K562 (cell line): ENCODE data around the gene ENTPD5. TPM values are rescaled to one million over a fixed set of nuclear protein-coding genes. Genes with fewer than 3 reads are reported as not detected.
A peak's percentile ranks its signal among the peaks of the same experiment; 100 is the strongest.

Experiments used
- DPF2 ChIP-seq: fragments of 450-650 bp; IDR thresholded peaks from 2 replicates; pipeline ENCODE4 v1.6.1; 2016
- HDAC8 ChIP-seq: fragments of 450-650 bp; IDR thresholded peaks from 2 replicates; pipeline ENCODE4 v1.6.1; 2016; ENCODE audit warnings: mild to moderate bottlenecking, missing genetic modification characterization, moderate library complexity, missing compliant biosample characterization
- JUND ChIP-seq, 2 experiments: IDR thresholded peaks; 2 replicates in 1 of 2; 3 replicates in 1 of 2; pipeline ENCODE4 v1.6.1; 2011; ENCODE audit warnings: borderline replicate concordance in 2 of 2, low read depth in 2 of 2, low read length in 2 of 2, improper control_type of control experiment in 1 of 2, missing biosample characterization in 1 of 2, missing genetic modification characterization in 1 of 2, missing genetic modification reagents in 1 of 2
- L3MBTL2 ChIP-seq: fragments of 450-650 bp; IDR thresholded peaks from 2 replicates; pipeline ENCODE4 v1.6.1; 2016; ENCODE audit warnings: mild to moderate bottlenecking, moderate library complexity
- MCM2 ChIP-seq: fragments of 450-650 bp; IDR thresholded peaks from 2 replicates; pipeline ENCODE4 v1.6.1; 2017; ENCODE audit warnings: low read depth, mild to moderate bottlenecking
- MTA3 ChIP-seq: fragments of 450-650 bp; formaldehyde crosslinking; IDR thresholded peaks from 2 replicates; pipeline ENCODE4 v1.6.1; 2017; ENCODE audit warnings: mild to moderate bottlenecking, borderline replicate concordance
- NCOA6 ChIP-seq: fragments of 450-650 bp; IDR thresholded peaks from 2 replicates; pipeline ENCODE4 v1.6.1; 2017; ENCODE audit warnings: mild to moderate bottlenecking
- NR1H2 ChIP-seq: sonication (generic); formaldehyde crosslinking; IDR thresholded peaks from 2 replicates; pipeline ENCODE4 v1.4.0; 2020; ENCODE audit warnings: mild to moderate bottlenecking, missing genetic modification reagents
- NR3C1 ChIP-seq: sonication (generic); formaldehyde crosslinking; IDR thresholded peaks from 2 replicates; pipeline ENCODE4 v1.8.1; 2022; ENCODE audit warnings: missing genetic modification reagents
- PHB2 ChIP-seq: fragments of 450-650 bp; IDR thresholded peaks from 2 replicates; pipeline ENCODE4 v1.6.1; 2017; ENCODE audit warnings: low read depth
- POLR2B ChIP-seq: fragments of 450-650 bp; IDR thresholded peaks from 2 replicates; pipeline ENCODE4 v1.6.1; 2018; ENCODE audit warnings: low read depth; ENCODE audit not compliant: partially characterized antibody
- PPARD ChIP-seq: fragments of 250-450 bp; sonication (Bioruptor Pico); IDR thresholded peaks from 2 replicates; pipeline ENCODE4 v1.8.0; 2022; ENCODE audit warnings: inconsistent platforms, mild to moderate bottlenecking, moderate library complexity
- PRMT5 ChIP-seq: sonication (generic); formaldehyde crosslinking; IDR thresholded peaks from 2 replicates; pipeline ENCODE4 v1.5.0; 2020; ENCODE audit warnings: missing genetic modification reagents
- RBM17 ChIP-seq: fragments of 200-400 bp; formaldehyde crosslinking; IDR thresholded peaks from 2 replicates; pipeline ENCODE4 v1.6.1; 2017; ENCODE audit warnings: low read depth, mild to moderate bottlenecking, low read length, borderline replicate concordance
- RBM39 ChIP-seq: fragments of 200-400 bp; formaldehyde crosslinking; optimal IDR thresholded peaks from 2 replicates; pipeline ENCODE3; 2018; ENCODE audit warnings: low read depth, low read length
- SPI1 ChIP-seq: IDR thresholded peaks from 2 replicates; pipeline ENCODE4 v1.6.1; 2011; ENCODE audit warnings: low read depth, low read length, control low read depth, borderline replicate concordance
- TAF15 ChIP-seq: fragments of 200-400 bp; formaldehyde crosslinking; IDR thresholded peaks from 2 replicates; pipeline ENCODE4 v1.6.1; 2017; ENCODE audit warnings: mild to moderate bottlenecking, low read depth, low read length, moderate library complexity
- TEAD4 ChIP-seq, 2 experiments: sonication (generic) in 1 of 2; formaldehyde crosslinking in 1 of 2; IDR thresholded peaks; 2 replicates each; pipeline versions ENCODE4 v1.6.1 to v1.8.0; 2012 to 2022; ENCODE audit warnings: borderline replicate concordance in 1 of 2, inconsistent platforms in 1 of 2, low read length in 1 of 2, mild to moderate bottlenecking in 1 of 2, missing genetic modification reagents in 1 of 2
- ZC3H4 ChIP-seq: sonication (generic); formaldehyde crosslinking; IDR thresholded peaks from 2 replicates; pipeline ENCODE4 v1.9.0; 2021; ENCODE audit warnings: missing genetic modification reagents, borderline replicate concordance
- ZEB2 ChIP-seq: fragments of 450-650 bp; IDR thresholded peaks from 2 replicates; pipeline ENCODE4 v1.6.1; 2016
- ZFPM2 ChIP-seq: fragments of 250-450 bp; sonication (Bioruptor Pico); IDR thresholded peaks from 2 replicates; pipeline ENCODE4 v1.5.1; 2022; ENCODE audit warnings: mild to moderate bottlenecking
- ZNF175 ChIP-seq: fragments of 200-800 bp; sonication (Bioruptor generic); IDR thresholded peaks from 2 replicates; pipeline ENCODE4 v1.6.1; 2016; ENCODE audit warnings: low read depth, mild to moderate bottlenecking, missing genetic modification characterization, missing compliant biosample characterization
- ZNF274 ChIP-seq: IDR thresholded peaks from 2 replicates; pipeline ENCODE4 v1.6.1; 2011; ENCODE audit warnings: low read depth, mild to moderate bottlenecking, low read length, moderate library complexity, borderline replicate concordance
- polyA plus RNA-seq, 8 experiments: library from polyadenylated mRNA; depleted of rRNA in 4 of 8; stranded (reverse) in 5 of 8; unstranded in 3 of 8; fragments of >200 nt; fragmentation: Nextera tagmentation in 2 of 8; fragmentation: Illumina TruSeq in 1 of 8; extraction: Ambion mirVana in 2 of 8; extraction: Trizol in 1 of 8; gene quantifications; 2 replicates each; pipeline versions ENCODE4 v1.2.1 to v1.2.3, GENCODE V29; 2011 to 2014; ENCODE audit warnings: inconsistent platforms in 1 of 8, missing spikeins in 1 of 8
- total RNA-seq, 7 experiments: library from RNA; depleted of rRNA in 6 of 7; stranded (reverse); fragments of >200 nt in 6 of 7; fragmentation: Illumina TruSeq in 2 of 7; extraction: Trizol in 2 of 7; gene quantifications; 2 replicates each; pipeline versions ENCODE4 v1.2.1 to v1.2.3, GENCODE V29; 2011 to 2021; ENCODE audit warnings: low replicate concordance in 1 of 7
- TF ChIP-seq, protein P1 (sequence below): fragments of 450-650 bp; IDR thresholded peaks from 2 replicates; pipeline ENCODE4 v1.6.1; 2016; ENCODE audit warnings: missing biosample characterization, missing genetic modification characterization
- TF ChIP-seq, protein P2 (sequence below): IDR thresholded peaks from 2 replicates; pipeline ENCODE4 v1.6.1; 2012; ENCODE audit warnings: low read depth, low read length, improper control_type of control experiment, borderline replicate concordance

ENTPD5 gene
- total and polyA plus RNA-seq, 9 of the 15 experiments (the other 6 are each of a cell fraction or from before 2014, with no cell fraction given): 2.7 to 15.3 (median 10.3) TPM

GRCh38 chr14:73949752-73950734 is 69.0 kb downstream of the ENTPD5 start, which contains the start of the genes COQ6 and FAM161B (continued):
- peak; percentile 82 for TF ChIP-seq POLR2B
- TF ChIP-seq PRMT5: no peak
- TF ChIP-seq DPF2: 0 out of 2 replicates have a peak, but pooled peaks have one; percentile 17
- TF ChIP-seq JUND (IDR thresholded peaks at IDR 0.05; ENCODE audit: borderline replicate concordance, low read depth, low read length): no peak
- TF ChIP-seq JUND (tag; IDR thresholded peaks at IDR 0.05; ENCODE audit: borderline replicate concordance, low read depth, low read length): no peak
- TF ChIP-seq, protein P1, sequence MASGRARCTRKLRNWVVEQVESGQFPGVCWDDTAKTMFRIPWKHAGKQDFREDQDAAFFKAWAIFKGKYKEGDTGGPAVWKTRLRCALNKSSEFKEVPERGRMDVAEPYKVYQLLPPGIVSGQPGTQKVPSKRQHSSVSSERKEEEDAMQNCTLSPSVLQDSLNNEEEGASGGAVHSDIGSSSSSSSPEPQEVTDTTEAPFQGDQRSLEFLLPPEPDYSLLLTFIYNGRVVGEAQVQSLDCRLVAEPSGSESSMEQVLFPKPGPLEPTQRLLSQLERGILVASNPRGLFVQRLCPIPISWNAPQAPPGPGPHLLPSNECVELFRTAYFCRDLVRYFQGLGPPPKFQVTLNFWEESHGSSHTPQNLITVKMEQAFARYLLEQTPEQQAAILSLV (tag): no peak
- no peak for TF ChIP-seq MCM2
- TF ChIP-seq PPARD (CRISPR knock-in tag): no peak
- TF ChIP-seq L3MBTL2: peak; percentile 72
- no peak for TF ChIP-seq RBM17
- no peak for TF ChIP-seq ZNF274
- no peak for TF ChIP-seq NR3C1
- TF ChIP-seq ZNF175 (CRISPR knock-in tag): no peak
- TF ChIP-seq, protein P2, sequence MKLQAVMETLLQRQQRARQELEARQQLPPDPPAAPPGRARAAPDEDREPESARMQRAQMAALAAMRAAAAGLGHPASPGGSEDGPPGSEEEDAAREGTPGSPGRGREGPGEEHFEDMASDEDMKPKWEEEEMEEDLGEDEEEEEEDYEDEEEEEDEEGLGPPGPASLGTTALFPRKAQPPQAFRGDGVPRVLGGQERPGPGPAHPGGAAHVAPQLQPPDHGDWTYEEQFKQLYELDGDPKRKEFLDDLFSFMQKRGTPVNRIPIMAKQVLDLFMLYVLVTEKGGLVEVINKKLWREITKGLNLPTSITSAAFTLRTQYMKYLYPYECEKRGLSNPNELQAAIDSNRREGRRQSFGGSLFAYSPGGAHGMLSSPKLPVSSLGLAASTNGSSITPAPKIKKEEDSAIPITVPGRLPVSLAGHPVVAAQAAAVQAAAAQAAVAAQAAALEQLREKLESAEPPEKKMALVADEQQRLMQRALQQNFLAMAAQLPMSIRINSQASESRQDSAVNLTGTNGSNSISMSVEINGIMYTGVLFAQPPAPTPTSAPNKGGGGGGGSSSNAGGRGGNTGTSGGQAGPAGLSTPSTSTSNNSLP: no peak
- TF ChIP-seq ZFPM2 (CRISPR knock-in tag): no peak
- no peak for TF ChIP-seq ZC3H4 (CRISPR knock-in tag)
- TF ChIP-seq PHB2: no peak
- TF ChIP-seq ZEB2: no peak
- TF ChIP-seq TEAD4 (IDR thresholded peaks at IDR 0.05; ENCODE audit: low read length): peak; percentile 33; the same call in 1 of the 2 replicates
- no peak for TF ChIP-seq TEAD4 (CRISPR knock-in tag; IDR thresholded peaks at IDR 0.05; ENCODE audit: borderline replicate concordance)
- no peak for TF ChIP-seq NR1H2 (CRISPR knock-in tag)
- no peak for TF ChIP-seq RBM39
- no peak for TF ChIP-seq MTA3
- no peak for TF ChIP-seq SPI1
- TF ChIP-seq NCOA6: no peak
- TF ChIP-seq HDAC8 (tag): no peak
- no peak for TF ChIP-seq TAF15
